Panc1 (cell line): ENCODE data around the gene TBC1D10B. TPM values are rescaled to one million over a fixed set of nuclear protein-coding genes. Genes with fewer than 3 reads are reported as not detected.

Experiments used
- ATAC-seq: fragments of 200-7000 bp; cut with Tn5 transposase; 2 replicates; pipeline ENCODE4 v1.9.1; 2020; ENCODE audit warnings: mild to moderate bottlenecking, moderate library complexity
- BruUV-seq: library from RNA; stranded (reverse); fragments of 400-500 nt; replicated peaks from 2 replicates; lab custom pipeline; 2021; lab: Mats Ljungman, UMichigan
- CTCF ChIA-PET: fragments of 300-600 bp; sonication (Branson Sonifier 250); formaldehyde crosslinking; loops from one replicate; lab custom pipeline; 2022; ENCODE audit warnings: antibody characterized with exemption; lab: Charles Lee
- POLR2A ChIA-PET: fragments of 300-600 bp; sonication (Branson Sonifier 250); formaldehyde crosslinking; loops from one replicate; lab custom pipeline; 2022; ENCODE audit warnings: antibody characterized with exemption; lab: Charles Lee
- DNase-seq: peaks from one replicate; pipeline ENCODE4 v3.0.0-alpha.2; 2010; ENCODE audit warnings: low read depth, low spot score
- H3K27ac ChIP-seq: 2 replicates; pipeline ENCODE4 v1.5.1; 2011; ENCODE audit warnings: mild to moderate bottlenecking, low read length, inconsistent platforms
- H3K27me3 ChIP-seq: fragments of 200-500 bp; sonication (Bioruptor generic); 2 replicates; pipeline ENCODE4 v1.6.0; 2014; ENCODE audit warnings: low read length, inconsistent platforms; ENCODE audit not compliant: control insufficient read depth, insufficient read depth
- H3K36me3 ChIP-seq: fragments of 200-500 bp; sonication (Bioruptor generic); 2 replicates; pipeline ENCODE4 v1.5.1; 2014; ENCODE audit warnings: inconsistent platforms, mild to moderate bottlenecking, low read length, moderate library complexity; ENCODE audit not compliant: control insufficient read depth, insufficient read depth
- H3K4me1 ChIP-seq: 2 replicates; pipeline ENCODE4 v1.5.1; 2011; ENCODE audit warnings: inconsistent platforms, mild to moderate bottlenecking, low read length, moderate library complexity; ENCODE audit not compliant: control insufficient read depth, insufficient read depth
- H3K4me3 ChIP-seq, 2 experiments: 2 replicates each; pipeline ENCODE4 v1.5.1; 2011 to 2012; ENCODE audit warnings: low read depth in 2 of 2, low read length in 2 of 2, mild to moderate bottlenecking in 2 of 2, inconsistent platforms in 1 of 2, moderate library complexity in 1 of 2
- H3K9me3 ChIP-seq: fragments of 200-500 bp; sonication (Bioruptor generic); 2 replicates; pipeline ENCODE4 v1.5.1; 2014; ENCODE audit warnings: low read depth, mild to moderate bottlenecking, inconsistent platforms, low read length, moderate library complexity; ENCODE audit not compliant: control insufficient read depth, insufficient read depth
- POLR2AphosphoS5 ChIP-seq: IDR thresholded peaks from 2 replicates; pipeline ENCODE4 v1.6.1; 2012; ENCODE audit warnings: mild to moderate bottlenecking, low read depth, low read length, moderate library complexity
- SIN3A ChIP-seq: IDR thresholded peaks from 2 replicates; pipeline ENCODE4 v1.6.1; 2012; ENCODE audit warnings: low read depth, mild to moderate bottlenecking, low read length, moderate library complexity, borderline replicate concordance; ENCODE audit not compliant: insufficient read depth
- TCF7L2 ChIP-seq: IDR thresholded peaks from 2 replicates; pipeline ENCODE4 v1.6.1; 2011; ENCODE audit warnings: mild to moderate bottlenecking, low read depth, low read length, inconsistent platforms
- in situ Hi-C: cut with HindIII; loops from 2 replicates; pipeline ENCODE4 v1.10.0; 2016; ENCODE audit warnings: low sequenced_read_pairs, low pct_unique_long_range_greater_than_20kb
- intact Hi-C: fragments of 100-400 bp; cut with micrococcal nuclease; formaldehyde crosslinking; loops from one replicate; pipeline ENCODE4 v1.10.0; 2022; ENCODE audit not compliant: unreplicated experiment
- total RNA-seq: library from RNA; stranded (reverse); gene quantifications from one replicate; pipeline ENCODE4 v1.2.1, GENCODE V29; 2021; ENCODE audit not compliant: unreplicated experiment
- TF ChIP-seq, protein P1 (sequence below), 2 experiments: IDR thresholded peaks; 2 replicates each; pipeline ENCODE4 v1.6.1; 2011 to 2012; ENCODE audit warnings: low read depth in 2 of 2, control low read depth in 1 of 2, low read length in 1 of 2, mild to moderate bottlenecking in 1 of 2, moderate library complexity in 1 of 2; ENCODE audit not compliant: insufficient read depth in 1 of 2
- TF ChIP-seq, protein P2 (sequence below): fragments of 450-650 bp; IDR thresholded peaks from 2 replicates; pipeline ENCODE4 v1.5.1; 2017; ENCODE audit warnings: mild to moderate bottlenecking

The TBC1D10B gene
- total RNA-seq, 1 experiment from 2014 or later: 52.6 TPM

DNA sequence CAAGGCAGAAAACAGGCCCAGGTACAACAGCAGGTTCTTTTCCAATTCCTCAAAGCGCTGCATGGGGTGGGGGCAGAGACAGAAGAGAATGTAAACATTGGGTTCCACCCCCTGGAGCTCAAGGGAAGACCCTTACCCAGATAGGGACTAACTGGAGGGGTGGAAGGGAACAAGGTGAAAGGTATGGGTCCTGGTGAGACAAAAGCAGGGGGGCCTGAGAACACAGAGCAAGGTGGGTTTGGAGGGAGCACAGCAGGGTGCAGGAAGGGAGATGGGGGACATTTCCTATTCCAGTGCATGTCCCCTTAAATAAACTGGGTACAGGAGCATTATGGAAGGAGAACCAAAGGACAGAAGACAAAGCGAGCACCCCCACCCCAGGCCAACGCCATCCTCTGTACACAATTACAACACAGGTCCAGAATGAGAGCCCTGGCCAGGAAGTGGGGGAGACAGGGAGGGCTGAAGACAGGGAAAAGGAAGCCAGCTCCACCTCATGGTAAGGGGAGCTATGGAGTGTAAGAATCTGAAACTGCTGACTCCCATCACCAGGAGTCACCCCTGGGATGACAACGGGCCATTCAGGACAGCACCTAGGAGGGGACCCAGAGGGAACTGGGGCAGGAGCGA lies 13.1 kb downstream of the TBC1D10B start:
- intact Hi-C loops: no loop called here
- ATAC-seq (no peak), DNase-seq (no peak)
- ChIA-PET POLR2A (interaction anchor here (0.6 kb wide), 2 partner anchors 19 to 87 kb away, joined by 5 to 13 read pairs; no protein-coding TSS in a partner anchor), CTCF (interaction anchor here (1.5 kb wide), 1 partner anchor 265 kb away, joined by 3 read pairs; the partner anchor contains the start of gene TBX6)
- H3K36me3 ChIP-seq: peaks cover 2% of the 10 kb centered on the region
- TF ChIP-seq TCF7L2 (no peak), POLR2AphosphoS5 (no peak), SIN3A (no peak)
- TF ChIP-seq, protein P1, sequence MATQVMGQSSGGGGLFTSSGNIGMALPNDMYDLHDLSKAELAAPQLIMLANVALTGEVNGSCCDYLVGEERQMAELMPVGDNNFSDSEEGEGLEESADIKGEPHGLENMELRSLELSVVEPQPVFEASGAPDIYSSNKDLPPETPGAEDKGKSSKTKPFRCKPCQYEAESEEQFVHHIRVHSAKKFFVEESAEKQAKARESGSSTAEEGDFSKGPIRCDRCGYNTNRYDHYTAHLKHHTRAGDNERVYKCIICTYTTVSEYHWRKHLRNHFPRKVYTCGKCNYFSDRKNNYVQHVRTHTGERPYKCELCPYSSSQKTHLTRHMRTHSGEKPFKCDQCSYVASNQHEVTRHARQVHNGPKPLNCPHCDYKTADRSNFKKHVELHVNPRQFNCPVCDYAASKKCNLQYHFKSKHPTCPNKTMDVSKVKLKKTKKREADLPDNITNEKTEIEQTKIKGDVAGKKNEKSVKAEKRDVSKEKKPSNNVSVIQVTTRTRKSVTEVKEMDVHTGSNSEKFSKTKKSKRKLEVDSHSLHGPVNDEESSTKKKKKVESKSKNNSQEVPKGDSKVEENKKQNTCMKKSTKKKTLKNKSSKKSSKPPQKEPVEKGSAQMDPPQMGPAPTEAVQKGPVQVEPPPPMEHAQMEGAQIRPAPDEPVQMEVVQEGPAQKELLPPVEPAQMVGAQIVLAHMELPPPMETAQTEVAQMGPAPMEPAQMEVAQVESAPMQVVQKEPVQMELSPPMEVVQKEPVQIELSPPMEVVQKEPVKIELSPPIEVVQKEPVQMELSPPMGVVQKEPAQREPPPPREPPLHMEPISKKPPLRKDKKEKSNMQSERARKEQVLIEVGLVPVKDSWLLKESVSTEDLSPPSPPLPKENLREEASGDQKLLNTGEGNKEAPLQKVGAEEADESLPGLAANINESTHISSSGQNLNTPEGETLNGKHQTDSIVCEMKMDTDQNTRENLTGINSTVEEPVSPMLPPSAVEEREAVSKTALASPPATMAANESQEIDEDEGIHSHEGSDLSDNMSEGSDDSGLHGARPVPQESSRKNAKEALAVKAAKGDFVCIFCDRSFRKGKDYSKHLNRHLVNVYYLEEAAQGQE (IDR thresholded peaks at IDR 0.05; ENCODE audit: insufficient read depth in 1 of 2, low read depth in 2 of 2, low read length in 1 of 2): no peak
- TF ChIP-seq, protein P2, sequence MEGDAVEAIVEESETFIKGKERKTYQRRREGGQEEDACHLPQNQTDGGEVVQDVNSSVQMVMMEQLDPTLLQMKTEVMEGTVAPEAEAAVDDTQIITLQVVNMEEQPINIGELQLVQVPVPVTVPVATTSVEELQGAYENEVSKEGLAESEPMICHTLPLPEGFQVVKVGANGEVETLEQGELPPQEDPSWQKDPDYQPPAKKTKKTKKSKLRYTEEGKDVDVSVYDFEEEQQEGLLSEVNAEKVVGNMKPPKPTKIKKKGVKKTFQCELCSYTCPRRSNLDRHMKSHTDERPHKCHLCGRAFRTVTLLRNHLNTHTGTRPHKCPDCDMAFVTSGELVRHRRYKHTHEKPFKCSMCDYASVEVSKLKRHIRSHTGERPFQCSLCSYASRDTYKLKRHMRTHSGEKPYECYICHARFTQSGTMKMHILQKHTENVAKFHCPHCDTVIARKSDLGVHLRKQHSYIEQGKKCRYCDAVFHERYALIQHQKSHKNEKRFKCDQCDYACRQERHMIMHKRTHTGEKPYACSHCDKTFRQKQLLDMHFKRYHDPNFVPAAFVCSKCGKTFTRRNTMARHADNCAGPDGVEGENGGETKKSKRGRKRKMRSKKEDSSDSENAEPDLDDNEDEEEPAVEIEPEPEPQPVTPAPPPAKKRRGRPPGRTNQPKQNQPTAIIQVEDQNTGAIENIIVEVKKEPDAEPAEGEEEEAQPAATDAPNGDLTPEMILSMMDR: no peak
- H3K27me3 ChIP-seq: no peaks in the 10 kb centered on the region
- H3K4me3 ChIP-seq: no peak overlapping the region
- no TSS peak for BruUV-seq
- H3K27ac ChIP-seq: peak overlapping the region; percentile 99
- peaks cover 41% of the 10 kb centered on the region for H3K4me1 ChIP-seq
- no peaks in the 10 kb centered on the region for H3K9me3 ChIP-seq
- in situ Hi-C loops: no loop called here

DNA sequence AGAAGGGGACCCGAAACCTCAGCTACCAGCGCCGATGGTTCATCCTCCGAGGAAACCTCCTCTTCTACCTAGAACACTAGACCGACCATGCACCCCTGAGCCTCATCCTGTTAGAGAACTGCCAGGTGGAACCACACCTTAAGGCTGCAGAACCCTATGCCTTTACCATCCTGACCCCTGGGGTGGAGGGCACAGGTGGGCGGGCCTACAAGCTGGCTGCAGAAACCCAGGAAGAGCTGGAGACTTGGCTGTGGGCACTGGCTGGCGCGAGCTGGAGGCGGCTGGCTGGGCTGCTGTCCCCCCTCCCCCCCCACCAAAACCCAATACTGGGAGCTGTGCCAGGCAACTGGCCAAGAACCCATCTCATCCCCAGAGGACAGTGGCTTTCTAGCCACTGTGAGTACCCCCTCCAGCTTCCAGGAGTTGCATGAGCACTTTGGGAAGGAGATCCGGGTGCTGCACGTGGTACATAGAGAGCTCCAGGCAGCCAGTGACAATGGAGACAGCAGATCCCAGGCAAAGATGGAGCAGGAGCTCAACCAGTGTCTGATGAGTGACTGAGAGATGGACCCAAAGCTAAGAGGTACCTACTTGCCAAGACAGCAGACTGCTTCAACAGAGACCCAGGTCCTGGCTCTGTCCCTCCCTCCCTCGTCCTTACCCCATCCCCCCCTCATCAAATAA lies 13.8 kb downstream of the TBC1D10B start:
- peaks cover 47% of the 10 kb centered on the region for H3K4me1 ChIP-seq
- DNase-seq: no peak
- in situ Hi-C loops: no loop called here

More for the DNA sequence above, 13.8 kb downstream of the TBC1D10B start:
- Histone ChIP-seq H3K4me3 (peak overlapping the region; percentile 98 to 99; a peak in 3 of 4 replicates), H3K9me3 (no peaks in the 10 kb centered on the region), H3K27ac (peak overlapping the region; percentile 99), H3K27me3 (no peaks in the 10 kb centered on the region), H3K36me3 (peaks cover 5% of the 10 kb centered on the region)
- no TSS peak for BruUV-seq
- ChIA-PET CTCF (interaction anchor here (1.5 kb wide), 1 partner anchor 265 kb away, joined by 3 read pairs; the partner anchor contains the start of gene TBX6), POLR2A (interaction anchor here (0.6 kb wide), 2 partner anchors 20 to 88 kb away, joined by 5 to 13 read pairs; no protein-coding TSS in a partner anchor)
- no peak for ATAC-seq
- intact Hi-C loops: no loop called here
- TF ChIP-seq, protein P2: no peak
- no peak for TF ChIP-seq TCF7L2
- TF ChIP-seq, protein P1 (IDR thresholded peaks at IDR 0.05; ENCODE audit: insufficient read depth in 1 of 2, low read depth in 2 of 2, low read length in 1 of 2): no peak
- TF ChIP-seq SIN3A: no peak
- TF ChIP-seq POLR2AphosphoS5: no peak
